Measurements from ENCODE around the gene DCTN5. TPM values are rescaled to one million over a fixed set of nuclear protein-coding genes. Genes with fewer than 3 reads are reported as not detected.

DCTN5 gene
- total RNA-seq, 1 donor from 2014 or later, result 103 TPM

DNA sequence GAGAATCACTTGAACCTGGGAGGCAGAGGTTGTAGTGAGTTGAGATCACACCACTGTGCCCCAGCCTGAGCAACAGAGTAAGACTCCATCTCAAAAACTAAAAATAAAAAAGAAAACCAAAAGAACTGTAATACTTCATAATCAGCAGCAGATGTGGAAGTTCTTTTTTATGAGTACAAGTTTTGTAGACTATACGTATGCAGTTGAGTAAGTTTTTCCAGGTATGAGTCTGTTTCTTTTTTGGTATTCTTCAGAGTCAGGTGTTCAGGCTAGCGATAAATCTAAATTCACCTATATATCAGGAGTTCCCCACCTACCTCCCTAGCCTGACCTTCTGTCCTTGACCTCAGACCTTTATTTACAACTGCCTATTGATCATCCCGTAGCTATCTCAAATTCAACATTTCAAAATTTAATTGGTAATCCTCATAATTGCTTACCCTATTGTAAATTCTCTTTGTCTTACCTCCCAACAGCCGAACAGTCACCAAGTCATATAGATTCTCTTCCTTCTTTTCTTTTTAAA is 10.7 kb downstream of the DCTN5 start:
- intact Hi-C loops (cut with micrococcal nuclease), result no loop called here

DNA sequence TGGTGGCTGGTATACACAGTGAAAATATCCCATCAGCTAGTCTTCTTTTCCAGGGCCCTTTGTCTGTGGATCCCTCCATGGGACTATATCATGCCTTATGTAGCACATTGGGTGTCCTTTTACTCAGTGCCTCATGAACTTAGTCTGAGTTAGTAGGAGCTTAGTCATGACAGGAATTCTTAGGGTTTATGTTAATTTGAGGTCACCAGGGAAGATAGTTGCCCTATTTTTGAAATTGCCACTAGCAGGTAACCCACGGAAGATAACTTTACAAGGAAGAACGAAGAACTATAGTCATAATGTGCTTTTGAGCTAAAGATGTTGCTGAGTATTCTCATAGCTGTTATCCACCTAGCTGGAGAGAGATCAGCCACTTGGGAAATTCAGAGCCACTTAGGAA is 22.7 kb downstream of the DCTN5 start:
- intact Hi-C loops (cut with micrococcal nuclease), result no loop called here

GRCh38 chr16:23666571-23667354 is 25.5 kb downstream of the DCTN5 start:
- intact Hi-C loops (cut with micrococcal nuclease), result no loop called here

- intact Hi-C loops (cut with micrococcal nuclease), result no loop called here
These were observed 26.0 kb downstream of the DCTN5 start for GRCh38 chr16:23667355-23667659.

DNA sequence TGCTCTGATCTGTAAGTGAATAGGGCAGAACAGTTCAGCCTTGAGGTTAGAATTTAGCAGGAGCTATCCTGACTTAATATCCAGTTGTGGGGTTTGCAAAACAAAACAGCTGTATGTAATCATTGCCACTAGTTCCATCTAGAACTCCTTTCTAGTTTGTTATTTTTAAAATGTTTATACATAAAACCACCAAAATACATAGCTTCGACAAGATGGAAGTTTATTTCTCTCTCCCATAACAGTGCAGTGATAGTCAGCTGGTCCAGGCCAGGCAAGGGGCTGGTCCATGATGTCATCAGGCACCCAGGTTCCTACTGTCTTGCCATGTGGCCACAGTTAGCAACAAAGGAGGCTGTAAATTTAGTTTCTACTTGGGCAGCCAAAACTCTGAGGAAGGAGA is 27.0 kb downstream of the DCTN5 start:
- intact Hi-C loops (cut with micrococcal nuclease), result no loop called here

- intact Hi-C loops (cut with micrococcal nuclease), result no loop called here
These were observed 27.6 kb downstream of the DCTN5 start for GRCh38 chr16:23668873-23669272.

DNA sequence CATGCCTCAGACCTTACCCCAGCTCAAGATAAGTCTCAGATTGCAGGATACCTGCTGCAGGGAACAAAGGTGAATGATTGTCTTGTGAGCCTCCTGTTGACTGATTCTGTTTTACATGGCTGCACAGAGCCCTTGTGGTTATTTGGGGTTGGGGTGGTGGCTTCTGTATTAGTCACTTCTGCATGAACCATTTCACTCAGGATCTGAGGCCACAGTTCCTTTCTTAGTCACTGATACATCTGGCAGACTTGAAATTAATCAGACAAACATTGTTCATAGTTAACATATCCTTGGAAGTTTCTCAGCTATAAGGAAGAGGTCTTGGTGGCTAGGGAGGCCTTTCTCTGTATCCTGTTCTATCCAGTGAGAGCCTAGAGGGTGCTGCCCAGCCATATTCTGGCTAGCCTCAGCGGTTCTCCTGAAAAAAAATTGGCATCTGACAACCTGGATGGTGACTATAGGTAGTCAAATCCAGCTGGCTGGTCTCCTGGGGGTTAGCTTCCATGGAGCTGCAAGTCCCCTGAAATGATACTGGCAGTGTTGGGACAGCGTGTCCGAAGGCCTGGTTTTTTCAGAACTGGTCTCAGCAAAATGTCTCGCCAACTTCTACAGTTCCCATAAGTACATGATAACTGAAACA is 29.0 kb downstream of the DCTN5 start:
- intact Hi-C loops (cut with micrococcal nuclease), result loop anchor here (10.0 kb wide), 1 partner anchor 165 kb away; the partner anchor contains the start of gene PRKCB

DNA sequence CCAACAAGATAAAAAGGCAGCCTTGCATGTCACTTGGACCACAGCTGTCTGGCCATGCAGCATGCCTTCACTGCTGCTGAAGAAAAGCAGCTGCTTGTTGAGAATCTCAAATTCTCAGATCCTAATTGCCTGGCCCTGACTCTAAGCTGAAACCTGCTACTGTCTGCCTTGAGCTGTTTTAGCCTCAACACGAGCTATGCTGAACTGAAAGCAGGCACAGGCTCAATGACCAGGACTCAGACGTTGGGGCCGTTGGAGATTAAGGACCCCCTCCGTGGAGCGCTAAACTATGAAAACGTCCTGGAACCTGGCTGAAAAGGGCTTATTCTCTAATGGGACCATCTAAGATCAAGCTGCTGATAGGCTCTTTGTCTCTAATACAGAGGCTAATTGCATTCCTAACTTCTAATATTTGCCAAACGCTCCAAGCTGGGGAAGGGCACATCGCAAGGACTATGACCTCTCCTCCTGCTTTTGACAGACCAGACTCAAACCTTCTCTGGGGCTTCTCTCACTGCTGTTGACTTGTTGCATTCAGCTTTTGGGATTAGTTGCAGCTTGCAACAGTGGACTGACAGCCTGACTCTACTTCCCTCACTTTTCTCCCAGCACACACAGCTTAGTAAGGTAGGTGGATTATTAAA is 32.8 kb downstream of the DCTN5 start:
- intact Hi-C loops (cut with micrococcal nuclease), result loop anchor here (10.0 kb wide), 1 partner anchor 161 kb away; the partner anchor contains the start of gene PRKCB

GRCh38 chr16:23676924-23677480 is 35.7 kb downstream of the DCTN5 start:
- intact Hi-C loops (cut with micrococcal nuclease), result loop anchor here (5.0 to 10.0 kb wide), 3 partner anchors 80 to 225 kb away; partner anchors contain the start of genes COG7, NDUFAB1 and PRKCB

- intact Hi-C loops (cut with micrococcal nuclease), result loop anchor here (1.0 to 10.0 kb wide), 5 partner anchors 37 to 226 kb away; partner anchors contain the start of genes COG7, DCTN5, EARS2 and NDUFAB1
These were observed 37.4 kb downstream of the DCTN5 start, which contains the start of gene PLK1 for GRCh38 chr16:23678430-23679273. TSS of gene PLK1 (plus strand) at chr16:23678889. CDS start at chr16:23678933, 44 bp downstream.

GRCh38 chr16:23679274-23679985 is 38.2 kb downstream of the DCTN5 start:
- intact Hi-C loops (cut with micrococcal nuclease), result loop anchor here (5.0 to 10.0 kb wide), 3 partner anchors 82 to 227 kb away; partner anchors contain the start of genes COG7, NDUFAB1 and PRKCB

GRCh38 chr16:23679986-23680336 is 38.7 kb downstream of the DCTN5 start:
- intact Hi-C loops (cut with micrococcal nuclease), result loop anchor here (5.0 to 10.0 kb wide), 3 partner anchors 83 to 228 kb away; partner anchors contain the start of genes COG7, NDUFAB1 and PRKCB

- intact Hi-C loops (cut with micrococcal nuclease), result no loop called here
These were observed 40.9 kb downstream of the DCTN5 start for GRCh38 chr16:23682181-23682580.

GRCh38 chr16:23683487-23683886 is 42.2 kb downstream of the DCTN5 start:
- intact Hi-C loops (cut with micrococcal nuclease), result no loop called here

- intact Hi-C loops (cut with micrococcal nuclease), result no loop called here
These were observed 46.0 kb downstream of the DCTN5 start for GRCh38 chr16:23687034-23687808.

DNA sequence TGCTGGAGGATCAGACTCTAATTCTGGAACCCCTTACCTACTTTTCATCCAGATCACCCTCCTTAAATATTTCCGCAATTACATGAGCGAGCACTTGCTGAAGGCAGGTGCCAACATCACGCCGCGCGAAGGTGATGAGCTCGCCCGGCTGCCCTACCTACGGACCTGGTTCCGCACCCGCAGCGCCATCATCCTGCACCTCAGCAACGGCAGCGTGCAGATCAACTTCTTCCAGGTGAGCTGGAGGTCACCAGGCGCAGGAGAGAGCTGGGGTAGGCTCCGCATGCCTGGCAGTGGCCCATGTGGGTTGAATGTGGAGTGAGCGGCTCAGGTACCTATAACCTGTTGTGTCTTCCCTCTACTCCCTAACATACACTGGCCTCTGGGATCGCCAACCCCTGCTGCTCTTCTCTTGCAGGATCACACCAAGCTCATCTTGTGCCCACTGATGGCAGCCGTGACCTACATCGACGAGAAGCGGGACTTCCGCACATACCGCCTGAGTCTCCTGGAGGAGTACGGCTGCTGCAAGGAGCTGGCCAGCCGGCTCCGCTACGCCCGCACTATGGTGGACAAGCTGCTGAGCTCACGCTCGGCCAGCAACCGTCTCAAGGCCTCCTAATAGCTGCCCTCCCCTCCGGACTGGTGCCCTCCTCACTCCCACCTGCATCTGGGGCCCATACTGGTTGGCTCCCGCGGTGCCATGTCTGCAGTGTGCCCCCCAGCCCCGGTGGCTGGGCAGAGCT is 48.3 kb downstream of the DCTN5 start:
- intact Hi-C loops (cut with micrococcal nuclease), result no loop called here

DNA sequence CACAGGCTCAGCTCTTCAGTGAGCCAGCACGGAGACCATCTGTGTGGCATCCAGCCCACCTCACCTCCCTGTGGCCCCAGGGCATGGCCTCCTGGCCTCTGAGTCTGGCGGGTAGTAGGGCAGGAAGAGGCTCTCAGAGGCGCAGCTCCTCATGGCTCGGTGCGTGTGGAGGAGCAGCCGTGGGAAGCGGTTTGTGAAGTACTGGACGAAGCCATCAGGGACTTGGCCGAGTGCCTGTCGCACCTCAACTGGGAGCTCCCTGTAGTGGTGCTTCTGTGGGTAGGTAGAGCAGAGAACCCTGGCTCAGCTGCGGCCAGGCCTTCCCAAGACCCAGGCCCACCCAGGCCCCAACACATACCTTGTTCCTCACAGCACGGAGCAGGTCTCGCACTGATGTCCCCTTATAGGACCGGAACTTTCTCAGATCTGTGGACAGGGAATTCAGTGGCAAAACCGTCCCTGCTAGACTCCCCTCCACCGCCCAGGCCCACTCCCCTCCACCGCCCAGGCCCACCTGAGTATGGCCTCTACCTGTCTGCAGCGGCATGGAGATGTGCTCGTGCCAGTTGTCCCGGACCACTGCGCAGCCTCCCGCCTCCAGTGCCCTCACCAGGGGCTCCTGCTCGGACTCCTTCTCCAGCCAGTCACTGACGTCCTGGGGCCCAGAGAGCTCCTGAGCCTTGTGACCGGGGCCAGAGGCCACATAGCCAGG is 49.7 kb downstream of the DCTN5 start:
- intact Hi-C loops (cut with micrococcal nuclease), result no loop called here
